Smooth muscle cell (in vitro differentiated cells): ENCODE measurements around the gene GSPT1. TPM values are rescaled to one million over a fixed set of nuclear protein-coding genes. Genes with fewer than 3 reads are reported as not detected.

Source experiments
- DNase-seq: peaks from one replicate; lab custom pipeline; 2025; ENCODE audit not compliant: unreplicated experiment; lab: John Stamatoyannopoulos, UW
- H2AFZ ChIP-seq: fragments of 200-600 bp; sonication (generic); 2 replicates; pipeline ENCODE4 v1.6.0; 2016; ENCODE audit warnings: antibody characterized with exemption, low read depth, mild to moderate bottlenecking
- H3F3A ChIP-seq: fragments of 200-600 bp; sonication (generic); 2 replicates; pipeline ENCODE4 v1.6.0; 2017; ENCODE audit warnings: antibody characterized with exemption, low read depth
- H3K27ac ChIP-seq: fragments of 200-600 bp; sonication (generic); 2 replicates; pipeline ENCODE4 v1.5.1; 2016; ENCODE audit warnings: low read depth, mild to moderate bottlenecking
- H3K27me3 ChIP-seq: fragments of 200-600 bp; sonication (generic); 2 replicates; pipeline ENCODE4 v1.6.1; 2016; ENCODE audit warnings: low read depth, mild to moderate bottlenecking
- H3K36me3 ChIP-seq: fragments of 200-600 bp; sonication (generic); 2 replicates; pipeline ENCODE4 v1.5.1; 2016; ENCODE audit warnings: low read depth
- H3K4me1 ChIP-seq: fragments of 200-600 bp; sonication (generic); 2 replicates; pipeline ENCODE4 v1.5.1; 2016; ENCODE audit warnings: low read depth
- H3K4me2 ChIP-seq: fragments of 200-600 bp; sonication (generic); 2 replicates; pipeline ENCODE4 v1.6.0; 2016; ENCODE audit warnings: mild to moderate bottlenecking
- H3K4me3 ChIP-seq: fragments of 200-600 bp; sonication (generic); 2 replicates; pipeline ENCODE4 v1.5.1; 2016; ENCODE audit warnings: mild to moderate bottlenecking
- H3K79me2 ChIP-seq: fragments of 200-600 bp; sonication (generic); 2 replicates; pipeline ENCODE4 v1.6.0; 2016; ENCODE audit warnings: low read depth, mild to moderate bottlenecking
- H3K9ac ChIP-seq: fragments of 200-600 bp; sonication (generic); 2 replicates; pipeline ENCODE4 v1.6.0; 2016; ENCODE audit warnings: low read depth
- H3K9me3 ChIP-seq: fragments of 200-600 bp; sonication (generic); replicated peaks from 2 replicates; pipeline ENCODE4 v1.5.1; 2016; ENCODE audit warnings: low read depth
- H4K20me1 ChIP-seq: fragments of 200-600 bp; sonication (generic); 2 replicates; pipeline ENCODE4 v1.6.0; 2016; ENCODE audit warnings: low read depth
- WGBS: methylation state at CpG from one replicate; pipeline ENCODE4 v1.1.7; 2016; ENCODE audit warnings: low lambda C conversion rate; 5-methylcytosine and 5-hydroxymethylcytosine counted together
- polyA plus RNA-seq: library from polyadenylated mRNA; unstranded; fragments of >200 nt; fragmentation: Nextera tagmentation; extraction: Ambion mirVana; gene quantifications from 2 replicates; pipeline ENCODE4 v1.2.1, GENCODE V29; 2016
- total RNA-seq: library from RNA; depleted of rRNA; stranded (reverse); fragments of >200 nt; gene quantifications from 2 replicates; pipeline ENCODE4 v1.2.3, GENCODE V29; 2014
- TF ChIP-seq, protein P1 (sequence below): fragments of 200-600 bp; sonication (generic); IDR thresholded peaks from 2 replicates; pipeline ENCODE4 v1.5.1; 2017; ENCODE audit warnings: borderline replicate concordance, mild to moderate bottlenecking, antibody characterized with exemption; ENCODE audit not compliant: insufficient read depth, poor library complexity, severe bottlenecking

Gene GSPT1
- total and polyA plus RNA-seq, 2 experiments from 2014 or later: 79.1 to 85.4 TPM

DNA sequence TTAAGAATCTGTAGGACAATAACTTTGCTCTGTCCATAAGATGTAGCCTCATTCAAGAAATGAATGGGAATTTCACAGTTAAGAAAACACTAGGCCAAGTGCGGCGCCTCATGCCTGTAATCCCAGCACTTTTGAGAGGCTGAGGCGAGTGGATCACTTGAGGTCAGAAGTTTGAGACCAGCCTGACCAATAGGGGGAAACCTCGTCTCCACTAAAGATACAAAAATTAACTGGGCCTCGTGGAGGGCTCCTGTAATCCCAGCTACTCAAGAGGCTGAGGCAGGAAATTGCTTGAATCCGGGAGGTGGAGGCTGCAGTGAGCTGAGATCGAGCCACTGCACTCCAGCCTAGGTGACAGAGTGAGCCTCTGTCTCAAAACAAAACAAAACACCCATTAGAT, 44.6 kb downstream of the GSPT1 start:
- peaks cover 17% of the 10 kb centered on the region for H3F3A ChIP-seq
- no peak for DNase-seq
- H3K36me3 ChIP-seq: peaks cover 5% of the 10 kb centered on the region
- WGBS: 49% methylated on average over 7 of the region's 7 CpGs
- no peaks in the 10 kb centered on the region for H3K4me1 ChIP-seq
- TF ChIP-seq, protein P1, sequence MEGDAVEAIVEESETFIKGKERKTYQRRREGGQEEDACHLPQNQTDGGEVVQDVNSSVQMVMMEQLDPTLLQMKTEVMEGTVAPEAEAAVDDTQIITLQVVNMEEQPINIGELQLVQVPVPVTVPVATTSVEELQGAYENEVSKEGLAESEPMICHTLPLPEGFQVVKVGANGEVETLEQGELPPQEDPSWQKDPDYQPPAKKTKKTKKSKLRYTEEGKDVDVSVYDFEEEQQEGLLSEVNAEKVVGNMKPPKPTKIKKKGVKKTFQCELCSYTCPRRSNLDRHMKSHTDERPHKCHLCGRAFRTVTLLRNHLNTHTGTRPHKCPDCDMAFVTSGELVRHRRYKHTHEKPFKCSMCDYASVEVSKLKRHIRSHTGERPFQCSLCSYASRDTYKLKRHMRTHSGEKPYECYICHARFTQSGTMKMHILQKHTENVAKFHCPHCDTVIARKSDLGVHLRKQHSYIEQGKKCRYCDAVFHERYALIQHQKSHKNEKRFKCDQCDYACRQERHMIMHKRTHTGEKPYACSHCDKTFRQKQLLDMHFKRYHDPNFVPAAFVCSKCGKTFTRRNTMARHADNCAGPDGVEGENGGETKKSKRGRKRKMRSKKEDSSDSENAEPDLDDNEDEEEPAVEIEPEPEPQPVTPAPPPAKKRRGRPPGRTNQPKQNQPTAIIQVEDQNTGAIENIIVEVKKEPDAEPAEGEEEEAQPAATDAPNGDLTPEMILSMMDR: no peak
- H2AFZ ChIP-seq: no peak overlapping the region
- no peaks in the 10 kb centered on the region for H3K9me3 ChIP-seq
- peaks cover 6% of the 10 kb centered on the region for H3K79me2 ChIP-seq
- H3K9ac ChIP-seq: no peak overlapping the region
- no peak overlapping the region for H3K4me3 ChIP-seq
- no peak overlapping the region for H3K27ac ChIP-seq
- no peak overlapping the region for H3K4me2 ChIP-seq
- H4K20me1 ChIP-seq: peaks cover 75% of the 10 kb centered on the region
- H3K27me3 ChIP-seq: no peaks in the 10 kb centered on the region

DNA sequence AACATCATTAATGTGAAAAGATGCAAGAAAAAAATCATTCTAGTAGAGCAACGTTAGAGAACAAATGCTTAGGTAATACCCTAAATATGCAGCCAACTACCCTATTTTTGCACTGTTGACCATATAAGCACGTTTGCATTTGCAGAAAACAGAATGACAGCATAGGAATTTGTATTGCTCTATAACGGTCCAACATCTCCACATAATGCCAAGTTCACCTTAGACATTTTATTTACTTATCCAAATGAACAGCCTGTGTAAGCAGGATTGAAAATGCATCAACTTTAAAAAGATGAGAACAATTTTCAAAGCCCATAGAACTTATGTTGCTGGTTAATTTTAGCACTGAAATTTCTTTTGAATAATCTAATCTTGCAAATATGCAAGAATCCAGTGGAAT, 45.4 kb downstream of the GSPT1 start:
- H2AFZ ChIP-seq: no peak overlapping the region
- H3K27me3 ChIP-seq: no peaks in the 10 kb centered on the region
- H3K9ac ChIP-seq: no peak overlapping the region
- TF ChIP-seq, protein P1: no peak
- H3F3A ChIP-seq: peaks cover 15% of the 10 kb centered on the region
- WGBS: 72% methylated on average over 3 of the region's 3 CpGs
- H3K27ac ChIP-seq: no peak overlapping the region
- DNase-seq: no peak
- H3K4me2 ChIP-seq: no peak overlapping the region
- no peaks in the 10 kb centered on the region for H3K4me1 ChIP-seq
- no peaks in the 10 kb centered on the region for H3K9me3 ChIP-seq
- H3K4me3 ChIP-seq: no peak overlapping the region
- peaks cover 9% of the 10 kb centered on the region for H3K79me2 ChIP-seq
- H3K36me3 ChIP-seq: peaks cover 3% of the 10 kb centered on the region
- peaks cover 80% of the 10 kb centered on the region for H4K20me1 ChIP-seq

DNA sequence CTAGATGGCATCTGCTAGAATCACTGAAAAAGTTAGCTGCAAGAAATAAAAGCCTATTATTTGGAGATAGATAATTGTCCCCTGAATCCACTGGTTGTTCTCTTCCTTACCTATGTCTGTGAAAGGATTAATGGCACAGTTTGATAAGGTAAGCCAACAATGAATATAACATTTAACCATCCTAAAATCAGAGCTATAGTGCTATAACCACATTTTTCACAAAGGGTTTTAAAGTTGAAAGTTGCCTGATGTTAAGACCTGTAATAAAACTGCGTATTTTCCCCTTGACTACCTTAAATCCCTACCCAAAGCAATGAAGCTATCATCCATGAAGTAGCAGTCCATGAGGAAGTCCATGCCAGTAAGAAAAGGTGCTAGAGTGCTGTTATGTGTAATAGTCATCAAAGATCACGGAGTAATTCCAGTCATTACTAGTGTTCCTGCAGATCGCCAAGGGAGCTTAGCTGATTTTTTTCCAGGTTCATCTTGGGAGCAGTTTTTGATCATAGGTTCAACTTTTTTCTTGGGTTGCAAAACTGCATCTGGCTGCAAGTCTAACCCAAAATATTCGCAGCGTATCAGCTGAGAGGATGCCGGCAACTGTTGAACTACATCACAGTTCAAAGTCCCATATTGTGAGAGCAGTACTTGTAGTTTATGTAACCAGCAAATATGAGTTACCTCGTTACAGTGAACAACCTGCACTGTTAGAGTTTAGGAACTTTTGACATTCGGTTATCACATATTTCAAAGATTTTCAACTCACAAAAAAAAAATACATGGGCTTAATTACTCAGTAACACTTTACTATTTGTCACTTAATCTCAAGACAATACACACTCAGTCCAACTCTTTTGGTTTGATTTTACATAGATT, 46.2 kb downstream of the GSPT1 start:
- Histone ChIP-seq H3K4me2 (no peak overlapping the region), H3K27ac (no peak overlapping the region), H4K20me1 (peaks cover 88% of the 10 kb centered on the region), H3F3A (peaks cover 15% of the 10 kb centered on the region), H3K9ac (no peak overlapping the region), H3K79me2 (peaks cover 13% of the 10 kb centered on the region), H3K9me3 (no peaks in the 10 kb centered on the region), H3K27me3 (no peaks in the 10 kb centered on the region), H3K4me1 (no peaks in the 10 kb centered on the region), H2AFZ (no peak overlapping the region), H3K4me3 (no peak overlapping the region), H3K36me3 (no peaks in the 10 kb centered on the region)
- no peak for DNase-seq
- TF ChIP-seq, protein P1: no peak
- 97% methylated on average over 8 of the region's 8 CpGs for WGBS

DNA sequence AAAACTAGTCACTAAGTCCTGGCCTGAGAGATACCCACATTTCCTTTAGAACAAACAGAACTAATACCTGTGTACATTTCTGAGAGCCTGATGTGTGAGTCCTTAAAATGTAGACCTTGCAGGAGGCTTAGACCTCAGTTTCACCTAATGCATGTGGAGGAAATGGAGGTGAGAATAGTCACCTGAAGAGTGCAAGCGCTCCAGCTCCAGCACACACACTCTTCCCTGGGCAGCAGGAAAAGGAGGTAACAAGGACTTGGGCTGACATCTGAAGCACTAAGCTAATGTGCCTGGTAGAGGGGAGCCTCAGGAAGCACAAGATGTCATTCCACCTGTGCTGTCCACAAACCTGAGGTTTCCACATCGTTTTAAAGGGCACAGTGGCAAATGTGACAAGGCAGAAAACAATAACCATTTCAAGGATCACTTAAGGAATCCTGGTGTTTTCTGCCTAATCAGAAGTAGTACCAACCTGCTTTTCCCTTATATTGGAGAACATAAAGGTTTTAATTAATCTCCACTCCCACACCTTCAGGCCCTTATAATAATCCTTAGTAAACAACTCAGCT, 47.3 kb downstream of the GSPT1 start:
- DNase-seq: no peak
- 95% methylated on average over 2 of the region's 2 CpGs for WGBS

More for the DNA sequence above, 47.3 kb downstream of the GSPT1 start:
- Histone ChIP-seq H3K9ac (no peak overlapping the region), H2AFZ (no peak overlapping the region), H3K27me3 (no peaks in the 10 kb centered on the region), H3K79me2 (peaks cover 13% of the 10 kb centered on the region), H3K4me1 (no peaks in the 10 kb centered on the region), H3K27ac (no peak overlapping the region), H3K4me3 (no peak overlapping the region), H3K4me2 (no peak overlapping the region), H3K9me3 (no peaks in the 10 kb centered on the region), H4K20me1 (peaks cover 86% of the 10 kb centered on the region), H3K36me3 (no peaks in the 10 kb centered on the region), H3F3A (peaks cover 15% of the 10 kb centered on the region)
- TF ChIP-seq, protein P1: no peak
